K562 (cell line): ENCODE data around the gene SHANK3. TPM values are rescaled to one million over a fixed set of nuclear protein-coding genes. Genes with fewer than 3 reads are reported as not detected.

Source experiments
- ATAC-seq: fragments of 200-7000 bp; cut with Tn5 transposase; 3 replicates; pipeline ENCODE4 v1.9.1; 2020; ENCODE audit warnings: moderate library complexity
- BruUV-seq: library from RNA; stranded (reverse); fragments of 400-500 nt; replicated peaks from 2 replicates; lab custom pipeline; 2021; lab: Mats Ljungman, UMichigan
- CTCF ChIA-PET: fragments of 300-600 bp; formaldehyde crosslinking; extraction: SDS; loops from one replicate; lab custom pipeline; 2021; ENCODE audit warnings: low intra/inter-chr PET ratio; lab: Yijun Ruan, JAX
- POLR2A ChIA-PET: fragments of 300-600, 350-650 bp; sonication (Branson Sonifier 250); formaldehyde crosslinking; extraction: SDS; loops from one replicate; lab custom pipeline; 2021; ENCODE audit warnings: antibody characterized with exemption, inconsistent platforms; lab: Yijun Ruan, JAX
- DNase-seq, 4 experiments: peaks; one replicate each; pipeline versions ENCODE4 v3.0.0 to v3.0.0-alpha.2; 2011 to 2018; ENCODE audit warnings: low spot score in 3 of 4, mixed read lengths in 3 of 4; ENCODE audit errors: extremely low read depth in 1 of 4
- FAIRE-seq: peaks from 2 replicates; lab custom pipeline; 2011; peaks lifted over from hg19 to GRCh38; lab: Jason Lieb, UNC
- H2AFZ ChIP-seq: 2 replicates; pipeline ENCODE4 v1.6.0; 2011; ENCODE audit warnings: low read depth, low read length, control low read depth, inconsistent platforms
- H3K27ac ChIP-seq: fragments of 200-600 bp; 3 replicates; pipeline ENCODE4 v1.8.0; 2011; ENCODE audit warnings: low read depth, mild to moderate bottlenecking, control low read depth, inconsistent platforms, low read length, moderate library complexity, mixed read lengths; ENCODE audit errors: extremely low read depth
- H3K27me3 ChIP-seq, 2 experiments: fragments of 300-600 bp in 1 of 2; 2 replicates in 1 of 2; 3 replicates in 1 of 2; pipeline versions ENCODE4 v1.6.0 to v1.8.0; 2011; ENCODE audit warnings: inconsistent platforms in 2 of 2, low read length in 2 of 2, mild to moderate bottlenecking in 1 of 2, mixed read lengths in 1 of 2, moderate library complexity in 1 of 2; ENCODE audit not compliant: control insufficient read depth in 2 of 2, insufficient read depth in 2 of 2
- H3K36me3 ChIP-seq: fragments of 300-600 bp; 3 replicates; pipeline ENCODE4 v1.8.0; 2011; ENCODE audit warnings: mild to moderate bottlenecking, low read length, inconsistent platforms; ENCODE audit not compliant: control insufficient read depth, insufficient read depth
- H3K4me1 ChIP-seq, 2 experiments: fragments of 200-600 bp in 1 of 2; replicated peaks in 1 of 2; 2 replicates in 1 of 2; 3 replicates in 1 of 2; pipeline versions ENCODE4 v1.5.1 to v1.8.0; 2011; ENCODE audit warnings: inconsistent platforms in 2 of 2, low read length in 2 of 2, mild to moderate bottlenecking in 1 of 2, mixed read lengths in 1 of 2, moderate library complexity in 1 of 2; ENCODE audit not compliant: control insufficient read depth in 2 of 2, insufficient read depth in 2 of 2
- H3K4me2 ChIP-seq: 2 replicates; pipeline ENCODE4 v1.6.1; 2011; ENCODE audit warnings: low read length, control low read depth, inconsistent platforms, mixed read lengths; ENCODE audit not compliant: insufficient read depth
- H3K4me3 ChIP-seq: fragments of 200-600 bp; sonication (generic), shearing (Covaris generic); 2 replicates; pipeline ENCODE4 v1.5.1; 2016; ENCODE audit warnings: control low read depth, inconsistent platforms
- H3K79me2 ChIP-seq: fragments of 200-600 bp; 3 replicates; pipeline ENCODE4 v1.8.0; 2011; ENCODE audit warnings: low read length, inconsistent platforms; ENCODE audit not compliant: control insufficient read depth, insufficient read depth
- H3K9ac ChIP-seq, 2 experiments: 2 replicates each; pipeline versions ENCODE4 v1.6.0 to v1.6.1; 2011; ENCODE audit warnings: low read depth in 2 of 2, low read length in 2 of 2, control low read depth in 1 of 2, inconsistent platforms in 1 of 2, mild to moderate bottlenecking in 1 of 2, mixed read lengths in 1 of 2; ENCODE audit not compliant: insufficient read depth in 1 of 2
- H3K9me1 ChIP-seq: one replicate; pipeline ENCODE4 v1.6.0; 2011; ENCODE audit warnings: inconsistent platforms, mild to moderate bottlenecking, low read length, moderate library complexity; ENCODE audit not compliant: control insufficient read depth, insufficient read depth
- H3K9me3 ChIP-seq: replicated peaks from 2 replicates; pipeline ENCODE4 v1.5.1; 2011; ENCODE audit warnings: low read depth, low read length, inconsistent platforms; ENCODE audit not compliant: control insufficient read depth, insufficient read depth
- H4K20me1 ChIP-seq: replicated peaks from 2 replicates; pipeline ENCODE4 v1.6.1; 2011; ENCODE audit warnings: low read length, inconsistent platforms, mixed read lengths; ENCODE audit not compliant: control insufficient read depth, insufficient read depth
- KAT8 ChIP-seq: fragments of 450-650 bp; IDR thresholded peaks from 2 replicates; pipeline ENCODE4 v1.6.1; 2016; ENCODE audit warnings: low read depth, mild to moderate bottlenecking
- KLF16 ChIP-seq: IDR thresholded peaks from 2 replicates; pipeline ENCODE4 v1.6.1; 2016; ENCODE audit warnings: antibody characterized with exemption
- MCM2 ChIP-seq: fragments of 450-650 bp; IDR thresholded peaks from 2 replicates; pipeline ENCODE4 v1.6.1; 2017; ENCODE audit warnings: low read depth, mild to moderate bottlenecking
- MECOM ChIP-seq: fragments of 250-450 bp; sonication (Bioruptor Pico); IDR thresholded peaks from 2 replicates; pipeline ENCODE4 v1.8.0; 2022; ENCODE audit warnings: inconsistent platforms
- MED1 ChIP-seq: sonication (generic); formaldehyde crosslinking; IDR thresholded peaks from 2 replicates; pipeline ENCODE4 v1.8.1; 2023; ENCODE audit warnings: missing genetic modification reagents, borderline replicate concordance
- PHB ChIP-seq: fragments of 250-450 bp; sonication (Bioruptor Pico); IDR thresholded peaks from 2 replicates; pipeline ENCODE4 v1.5.0; 2021
- PHF20 ChIP-seq: fragments of 450-650 bp; IDR thresholded peaks from 2 replicates; pipeline ENCODE4 v1.6.1; 2018; ENCODE audit not compliant: partially characterized antibody
- RFX5 ChIP-seq: IDR thresholded peaks from 2 replicates; pipeline ENCODE4 v1.6.1; 2011; ENCODE audit warnings: low read depth, mild to moderate bottlenecking, improper control_type of control experiment, low read length
- SMARCC2 ChIP-seq: fragments of 450-650 bp; IDR thresholded peaks from 2 replicates; pipeline ENCODE4 v1.6.1; 2017; ENCODE audit warnings: antibody characterized with exemption, moderate library complexity, mild to moderate bottlenecking, low read depth
- SNIP1 ChIP-seq: fragments of 450-650 bp; IDR thresholded peaks from 2 replicates; pipeline ENCODE4 v1.7.1; 2017; ENCODE audit warnings: low read depth, mild to moderate bottlenecking
- TAF1 ChIP-seq: IDR thresholded peaks from 2 replicates; pipeline ENCODE4 v1.6.1; 2011; ENCODE audit warnings: mild to moderate bottlenecking, low read length, moderate library complexity; ENCODE audit not compliant: insufficient read depth, control insufficient read depth, severe bottlenecking; ENCODE audit errors: extremely low read depth
- TCF3 ChIP-seq: sonication (generic); formaldehyde crosslinking; IDR thresholded peaks from 2 replicates; pipeline ENCODE4 v1.4.0; 2020; ENCODE audit warnings: mild to moderate bottlenecking, missing genetic modification reagents
- XRCC4 ChIP-seq: IDR thresholded peaks from one replicate; pipeline ENCODE4 v1.6.1; 2011; ENCODE audit not compliant: insufficient read depth, insufficient read length; ENCODE audit errors: extremely low read depth
- ZNF263 ChIP-seq: sonication (generic); formaldehyde crosslinking; IDR thresholded peaks from 2 replicates; pipeline ENCODE4 v1.8.0; 2022; ENCODE audit warnings: mild to moderate bottlenecking, missing genetic modification reagents, borderline replicate concordance
- ZNF347 ChIP-seq: fragments of 450-650 bp; formaldehyde crosslinking; IDR thresholded peaks from 2 replicates; pipeline ENCODE4 v1.4.0; 2020; ENCODE audit warnings: low read depth, mild to moderate bottlenecking, moderate library complexity
- WGBS: fragments of 100-300 bp; shearing (Covaris generic); methylation state at CpG from one replicate; pipeline ENCODE4 v1.1.6; 2016; ENCODE audit warnings: low coverage, mixed read lengths; ENCODE audit not compliant: insufficient coverage; ENCODE audit errors: missing lambda C conversion rate; 5-methylcytosine and 5-hydroxymethylcytosine counted together
- in situ Hi-C: fragments of 300-500 bp; cut with MboI; formaldehyde crosslinking; loops from 4 replicates; pipeline ENCODE4 v1.15.0; 2018; ENCODE audit warnings: inconsistent platforms, mixed read lengths
- intact Hi-C: fragments of 100-400 bp; cut with micrococcal nuclease; formaldehyde crosslinking; loops from 2 replicates; pipeline ENCODE4 v1.14.2; 2022
- polyA plus RNA-seq, 8 experiments: library from polyadenylated mRNA; depleted of rRNA in 4 of 8; stranded (reverse) in 5 of 8; unstranded in 3 of 8; fragments of >200 nt; fragmentation: Nextera tagmentation in 2 of 8; fragmentation: Illumina TruSeq in 1 of 8; extraction: Ambion mirVana in 2 of 8; extraction: Trizol in 1 of 8; gene quantifications; 2 replicates each; pipeline versions ENCODE4 v1.2.1 to v1.2.3, GENCODE V29; 2011 to 2014; ENCODE audit warnings: inconsistent platforms in 1 of 8, missing spikeins in 1 of 8
- total RNA-seq, 7 experiments: library from RNA; depleted of rRNA in 6 of 7; stranded (reverse); fragments of >200 nt in 6 of 7; fragmentation: Illumina TruSeq in 2 of 7; extraction: Trizol in 2 of 7; gene quantifications; 2 replicates each; pipeline versions ENCODE4 v1.2.1 to v1.2.3, GENCODE V29; 2011 to 2021; ENCODE audit warnings: low replicate concordance in 1 of 7
- TF ChIP-seq, protein P1 (sequence below): fragments of 450-650 bp; IDR thresholded peaks from 2 replicates; pipeline ENCODE4 v1.6.1; 2016; ENCODE audit warnings: borderline replicate concordance
- TF ChIP-seq, protein P2 (sequence below): sonication (generic); formaldehyde crosslinking; IDR thresholded peaks from 2 replicates; pipeline ENCODE4 v1.8.0; 2022; ENCODE audit warnings: missing genetic modification reagents, mild to moderate bottlenecking, borderline replicate concordance
- TF ChIP-seq, protein P3 (sequence below): sonication (generic); formaldehyde crosslinking; IDR thresholded peaks from 2 replicates; pipeline ENCODE4 v1.8.1; 2022; ENCODE audit warnings: missing genetic modification reagents
- TF ChIP-seq, protein P4 (sequence below): fragments of 450-650 bp; formaldehyde crosslinking; IDR thresholded peaks from 2 replicates; pipeline ENCODE4 v1.4.0; 2020; ENCODE audit warnings: mild to moderate bottlenecking, mixed read lengths

Gene SHANK3
- total and polyA plus RNA-seq, 9 of the 15 experiments (the other 6 are each of a cell fraction or from before 2014, with no cell fraction given), result 0.01 to 0.07 (median 0.03) TPM; not detected in 6

DNA sequence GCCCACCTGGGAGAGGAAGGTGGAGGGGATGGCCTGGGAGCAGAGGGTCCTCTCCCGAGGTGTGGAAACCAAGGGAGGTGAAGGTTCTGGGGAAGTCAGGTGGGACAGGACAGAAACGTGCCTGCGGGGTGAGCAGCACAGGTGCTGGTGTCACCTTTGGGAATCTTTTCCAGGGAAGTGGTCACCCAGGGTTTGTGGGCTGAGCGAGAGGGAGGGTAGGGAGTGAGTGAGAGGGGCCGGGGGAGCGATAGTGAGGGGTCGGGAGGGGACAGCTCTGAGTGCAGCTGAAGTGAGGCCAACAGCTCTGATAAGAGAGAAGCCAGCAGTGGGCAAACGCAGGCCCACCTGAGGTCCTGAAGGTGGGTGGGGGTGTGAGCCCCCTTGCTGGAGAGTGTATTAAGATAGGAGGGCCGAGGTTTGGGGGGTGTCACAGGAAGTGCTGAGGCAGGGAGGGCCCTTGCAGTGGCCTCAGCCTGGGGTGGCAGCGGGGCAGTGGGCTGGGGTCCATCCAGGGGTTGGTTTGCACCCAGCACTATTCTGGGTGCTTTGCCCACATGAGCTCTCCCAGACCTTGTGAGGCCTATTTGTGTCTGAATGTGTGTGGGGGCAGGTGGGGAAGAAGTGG, 1.6 kb upstream of the SHANK3 start:
- Histone ChIP-seq H3K27ac (no peak overlapping the region), H3K9ac (no peak overlapping the region; a peak in 1 of 4 replicates), H3K4me1 (peaks cover 0 to 21% of the 10 kb centered on the region in 2 experiments; a peak in 1 of 5 replicates), H3K4me3 (no peak overlapping the region), H4K20me1 (no peaks in the 10 kb centered on the region), H3K79me2 (no peaks in the 10 kb centered on the region), H2AFZ (no peak overlapping the region), H3K27me3 (peaks cover 4 to 17% of the 10 kb centered on the region in 2 experiments; a peak in 4 of 5 replicates), H3K9me1 (no peaks in the 10 kb centered on the region), H3K9me3 (no peaks in the 10 kb centered on the region), H3K4me2 (no peak overlapping the region), H3K36me3 (no peaks in the 10 kb centered on the region)
- DNase-seq, result peak in 1 of 4 experiments; percentile 1
- FAIRE-seq, result no peak
- intact Hi-C loops, result no loop called here
- CTCF ChIA-PET, result no interaction called here
- in situ Hi-C loops, result no loop called here
- ATAC-seq, result no peak
- BruUV-seq, result no TSS peak
- TF ChIP-seq RFX5, result no peak
- TF ChIP-seq ZNF347 (CRISPR knock-in tag), result no peak
- TF ChIP-seq, protein P1, sequence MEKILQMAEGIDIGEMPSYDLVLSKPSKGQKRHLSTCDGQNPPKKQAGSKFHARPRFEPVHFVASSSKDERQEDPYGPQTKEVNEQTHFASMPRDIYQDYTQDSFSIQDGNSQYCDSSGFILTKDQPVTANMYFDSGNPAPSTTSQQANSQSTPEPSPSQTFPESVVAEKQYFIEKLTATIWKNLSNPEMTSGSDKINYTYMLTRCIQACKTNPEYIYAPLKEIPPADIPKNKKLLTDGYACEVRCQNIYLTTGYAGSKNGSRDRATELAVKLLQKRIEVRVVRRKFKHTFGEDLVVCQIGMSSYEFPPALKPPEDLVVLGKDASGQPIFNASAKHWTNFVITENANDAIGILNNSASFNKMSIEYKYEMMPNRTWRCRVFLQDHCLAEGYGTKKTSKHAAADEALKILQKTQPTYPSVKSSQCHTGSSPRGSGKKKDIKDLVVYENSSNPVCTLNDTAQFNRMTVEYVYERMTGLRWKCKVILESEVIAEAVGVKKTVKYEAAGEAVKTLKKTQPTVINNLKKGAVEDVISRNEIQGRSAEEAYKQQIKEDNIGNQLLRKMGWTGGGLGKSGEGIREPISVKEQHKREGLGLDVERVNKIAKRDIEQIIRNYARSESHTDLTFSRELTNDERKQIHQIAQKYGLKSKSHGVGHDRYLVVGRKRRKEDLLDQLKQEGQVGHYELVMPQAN, result no peak
- no peak for TF ChIP-seq MECOM
- no peak for TF ChIP-seq XRCC4
- TF ChIP-seq PHB (CRISPR knock-in tag), result no peak
- TF ChIP-seq, protein P2, sequence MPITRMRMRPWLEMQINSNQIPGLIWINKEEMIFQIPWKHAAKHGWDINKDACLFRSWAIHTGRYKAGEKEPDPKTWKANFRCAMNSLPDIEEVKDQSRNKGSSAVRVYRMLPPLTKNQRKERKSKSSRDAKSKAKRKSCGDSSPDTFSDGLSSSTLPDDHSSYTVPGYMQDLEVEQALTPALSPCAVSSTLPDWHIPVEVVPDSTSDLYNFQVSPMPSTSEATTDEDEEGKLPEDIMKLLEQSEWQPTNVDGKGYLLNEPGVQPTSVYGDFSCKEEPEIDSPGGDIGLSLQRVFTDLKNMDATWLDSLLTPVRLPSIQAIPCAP (CRISPR knock-in tag), result no peak
- TF ChIP-seq, protein P3, sequence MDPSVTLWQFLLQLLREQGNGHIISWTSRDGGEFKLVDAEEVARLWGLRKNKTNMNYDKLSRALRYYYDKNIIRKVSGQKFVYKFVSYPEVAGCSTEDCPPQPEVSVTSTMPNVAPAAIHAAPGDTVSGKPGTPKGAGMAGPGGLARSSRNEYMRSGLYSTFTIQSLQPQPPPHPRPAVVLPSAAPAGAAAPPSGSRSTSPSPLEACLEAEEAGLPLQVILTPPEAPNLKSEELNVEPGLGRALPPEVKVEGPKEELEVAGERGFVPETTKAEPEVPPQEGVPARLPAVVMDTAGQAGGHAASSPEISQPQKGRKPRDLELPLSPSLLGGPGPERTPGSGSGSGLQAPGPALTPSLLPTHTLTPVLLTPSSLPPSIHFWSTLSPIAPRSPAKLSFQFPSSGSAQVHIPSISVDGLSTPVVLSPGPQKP, result no peak
- TF ChIP-seq MED1 (CRISPR knock-in tag), result no peak
- TF ChIP-seq KAT8, result no peak
- no peak for TF ChIP-seq KLF16
- no peak for TF ChIP-seq SMARCC2
- no peak for TF ChIP-seq SNIP1
- no peak for TF ChIP-seq MCM2
- no peak for TF ChIP-seq TCF3 (CRISPR knock-in tag)
- TF ChIP-seq ZNF263 (CRISPR knock-in tag), result no peak
- TF ChIP-seq TAF1, result no peak
- TF ChIP-seq PHF20, result no peak
- TF ChIP-seq, protein P4, sequence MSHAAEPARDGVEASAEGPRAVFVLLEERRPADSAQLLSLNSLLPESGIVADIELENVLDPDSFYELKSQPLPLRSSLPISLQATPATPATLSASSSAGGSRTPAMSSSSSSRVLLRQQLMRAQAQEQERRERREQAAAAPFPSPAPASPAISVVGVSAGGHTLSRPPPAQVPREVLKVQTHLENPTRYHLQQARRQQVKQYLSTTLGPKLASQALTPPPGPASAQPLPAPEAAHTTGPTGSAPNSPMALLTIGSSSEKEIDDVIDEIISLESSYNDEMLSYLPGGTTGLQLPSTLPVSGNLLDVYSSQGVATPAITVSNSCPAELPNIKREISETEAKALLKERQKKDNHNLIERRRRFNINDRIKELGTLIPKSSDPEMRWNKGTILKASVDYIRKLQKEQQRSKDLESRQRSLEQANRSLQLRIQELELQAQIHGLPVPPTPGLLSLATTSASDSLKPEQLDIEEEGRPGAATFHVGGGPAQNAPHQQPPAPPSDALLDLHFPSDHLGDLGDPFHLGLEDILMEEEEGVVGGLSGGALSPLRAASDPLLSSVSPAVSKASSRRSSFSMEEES, result no peak
- POLR2A ChIA-PET, result no interaction called here
- WGBS, result 3% methylated on average over 5 of the region's 10 CpGs
